NB4 (cell line): Measurements from ENCODE around the gene MAP2K7.

Experiments used
- DNase-seq: peaks from one replicate; pipeline ENCODE4 v3.0.0; 2010; ENCODE audit warnings: low read depth
- H3K4me3 ChIP-seq: one replicate; pipeline ENCODE4 v1.5.1; 2011; ENCODE audit warnings: mild to moderate bottlenecking, low read depth, low read length, moderate library complexity
- MAX ChIP-seq: IDR thresholded peaks from 2 replicates; pipeline ENCODE4 v1.6.1; 2011; ENCODE audit warnings: low read depth, low read length
- MYC ChIP-seq: IDR thresholded peaks from 2 replicates; pipeline ENCODE4 v1.6.1; 2011; ENCODE audit warnings: low read depth, low read length
- POLR2A ChIP-seq: IDR thresholded peaks from 2 replicates; pipeline ENCODE4 v1.6.1; 2011; ENCODE audit warnings: mild to moderate bottlenecking; ENCODE audit not compliant: insufficient read length; ENCODE audit errors: extremely low read depth
- TF ChIP-seq, protein P1 (sequence below): IDR thresholded peaks from one replicate; pipeline ENCODE4 v1.5.1; 2012; ENCODE audit warnings: low read depth, low read length

The MAP2K7 gene

DNA sequence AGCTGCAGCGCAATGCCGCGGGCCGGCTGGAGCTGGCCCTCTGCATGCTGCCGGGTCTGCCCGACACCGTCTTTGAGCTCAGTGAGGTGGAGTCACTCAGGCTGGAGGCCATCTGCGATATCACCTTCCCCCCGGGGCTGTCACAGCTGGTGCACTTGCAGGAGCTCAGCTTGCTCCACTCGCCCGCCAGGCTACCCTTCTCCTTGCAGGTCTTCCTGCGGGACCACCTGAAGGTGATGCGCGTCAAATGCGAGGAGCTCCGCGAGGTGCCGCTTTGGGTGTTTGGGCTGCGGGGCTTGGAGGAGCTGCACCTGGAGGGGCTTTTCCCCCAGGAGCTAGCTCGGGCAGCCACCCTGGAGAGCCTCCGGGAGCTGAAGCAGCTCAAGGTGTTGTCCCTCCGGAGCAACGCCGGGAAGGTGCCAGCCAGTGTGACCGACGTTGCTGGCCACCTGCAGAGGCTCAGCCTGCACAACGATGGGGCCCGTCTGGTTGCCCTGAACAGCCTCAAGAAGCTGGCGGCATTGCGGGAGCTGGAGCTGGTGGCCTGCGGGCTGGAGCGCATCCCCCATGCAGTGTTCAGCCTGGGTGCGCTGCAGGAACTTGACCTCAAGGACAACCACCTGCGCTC, 3.8 kb upstream of the MAP2K7 start:
- H3K4me3 ChIP-seq: no peak overlapping the region
- TF ChIP-seq, protein P1, sequence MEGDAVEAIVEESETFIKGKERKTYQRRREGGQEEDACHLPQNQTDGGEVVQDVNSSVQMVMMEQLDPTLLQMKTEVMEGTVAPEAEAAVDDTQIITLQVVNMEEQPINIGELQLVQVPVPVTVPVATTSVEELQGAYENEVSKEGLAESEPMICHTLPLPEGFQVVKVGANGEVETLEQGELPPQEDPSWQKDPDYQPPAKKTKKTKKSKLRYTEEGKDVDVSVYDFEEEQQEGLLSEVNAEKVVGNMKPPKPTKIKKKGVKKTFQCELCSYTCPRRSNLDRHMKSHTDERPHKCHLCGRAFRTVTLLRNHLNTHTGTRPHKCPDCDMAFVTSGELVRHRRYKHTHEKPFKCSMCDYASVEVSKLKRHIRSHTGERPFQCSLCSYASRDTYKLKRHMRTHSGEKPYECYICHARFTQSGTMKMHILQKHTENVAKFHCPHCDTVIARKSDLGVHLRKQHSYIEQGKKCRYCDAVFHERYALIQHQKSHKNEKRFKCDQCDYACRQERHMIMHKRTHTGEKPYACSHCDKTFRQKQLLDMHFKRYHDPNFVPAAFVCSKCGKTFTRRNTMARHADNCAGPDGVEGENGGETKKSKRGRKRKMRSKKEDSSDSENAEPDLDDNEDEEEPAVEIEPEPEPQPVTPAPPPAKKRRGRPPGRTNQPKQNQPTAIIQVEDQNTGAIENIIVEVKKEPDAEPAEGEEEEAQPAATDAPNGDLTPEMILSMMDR: no peak
- TF ChIP-seq POLR2A: no peak
- no peak for TF ChIP-seq MYC
- no peak for TF ChIP-seq MAX
- no peak for DNase-seq

DNA sequence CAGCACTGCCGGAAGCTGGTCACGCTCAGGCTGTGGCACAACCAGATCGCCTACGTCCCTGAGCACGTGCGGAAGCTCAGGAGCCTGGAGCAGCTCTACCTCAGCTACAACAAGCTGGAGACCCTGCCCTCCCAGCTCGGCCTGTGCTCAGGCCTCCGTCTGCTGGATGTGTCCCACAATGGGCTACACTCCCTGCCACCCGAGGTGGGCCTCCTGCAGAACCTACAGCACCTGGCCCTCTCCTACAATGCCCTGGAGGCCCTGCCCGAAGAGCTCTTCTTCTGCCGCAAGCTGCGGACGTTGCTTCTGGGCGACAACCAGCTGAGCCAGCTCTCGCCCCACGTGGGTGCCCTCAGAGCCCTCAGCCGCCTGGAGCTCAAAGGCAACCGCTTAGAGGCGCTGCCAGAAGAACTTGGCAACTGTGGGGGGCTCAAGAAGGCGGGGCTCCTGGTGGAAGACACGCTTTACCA, 3.2 kb upstream of the MAP2K7 start:
- no peak for DNase-seq
- TF ChIP-seq MAX: no peak
- TF ChIP-seq POLR2A: no peak
- TF ChIP-seq MYC: no peak
- no peak overlapping the region for H3K4me3 ChIP-seq

GRCh38 chr19:7900931-7901330, 2.7 kb upstream of the MAP2K7 start:
- TF ChIP-seq POLR2A: no peak
- no peak for TF ChIP-seq MAX
- TF ChIP-seq, protein P1: no peak
- TF ChIP-seq MYC: no peak
- H3K4me3 ChIP-seq: no peak overlapping the region
- no peak for DNase-seq

GRCh38 chr19:7901337-7901736, 2.3 kb upstream of the MAP2K7 start:
- no peak for TF ChIP-seq POLR2A
- TF ChIP-seq MYC: no peak
- TF ChIP-seq, protein P1: no peak
- no peak for TF ChIP-seq MAX
- DNase-seq: no peak
- H3K4me3 ChIP-seq: no peak overlapping the region

DNA sequence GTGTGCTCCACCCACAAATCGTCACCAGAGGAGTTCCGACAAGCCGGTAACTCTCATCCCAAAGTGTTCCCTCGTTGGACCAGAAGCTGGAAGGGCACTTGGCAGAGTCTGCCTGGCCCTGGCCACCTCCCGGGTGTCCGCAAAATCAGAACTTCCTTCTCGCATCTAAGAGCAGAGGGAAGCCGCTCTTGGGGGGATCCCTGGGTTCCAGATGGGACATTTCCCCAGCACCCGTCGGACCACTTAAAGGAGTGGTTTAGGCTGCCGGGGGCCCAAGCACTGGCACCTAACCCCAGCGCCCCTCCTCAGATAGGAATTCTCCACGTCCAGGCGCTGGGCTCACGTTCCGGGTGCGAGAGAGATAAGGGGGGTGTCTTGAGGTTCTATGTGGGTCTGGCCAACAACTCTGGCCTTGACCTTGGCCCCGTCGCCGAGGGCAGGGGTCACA, 857 bp upstream of the MAP2K7 start:
- no peak for DNase-seq
- TF ChIP-seq MAX (no peak), POLR2A (no peak), MYC (no peak)
- TF ChIP-seq, protein P1: no peak

GRCh38 chr19:7904074-7905020, 670 bp downstream of the MAP2K7 start:
- 0 out of 2 replicates have a peak, but pooled peaks have one; percentile 21 for TF ChIP-seq MAX
- TF ChIP-seq MYC: no peak
- DNase-seq: no peak
- H3K4me3 ChIP-seq: peak overlapping the region; percentile 79

More for the DNA sequence above, 857 bp upstream of the MAP2K7 start:
- peak overlapping the region; percentile 89 for H3K4me3 ChIP-seq
